GM18517 (cell line): Measurements from ENCODE around the gene FAM174C.

Source experiments
- ATAC-seq: cut with Tn5 transposase; IDR thresholded peaks from one replicate; pipeline ENCODE4 v1.9.1; 2021; ENCODE audit warnings: mild to moderate bottlenecking, moderate library complexity; ENCODE audit not compliant: unreplicated experiment

The FAM174C gene

DNA sequence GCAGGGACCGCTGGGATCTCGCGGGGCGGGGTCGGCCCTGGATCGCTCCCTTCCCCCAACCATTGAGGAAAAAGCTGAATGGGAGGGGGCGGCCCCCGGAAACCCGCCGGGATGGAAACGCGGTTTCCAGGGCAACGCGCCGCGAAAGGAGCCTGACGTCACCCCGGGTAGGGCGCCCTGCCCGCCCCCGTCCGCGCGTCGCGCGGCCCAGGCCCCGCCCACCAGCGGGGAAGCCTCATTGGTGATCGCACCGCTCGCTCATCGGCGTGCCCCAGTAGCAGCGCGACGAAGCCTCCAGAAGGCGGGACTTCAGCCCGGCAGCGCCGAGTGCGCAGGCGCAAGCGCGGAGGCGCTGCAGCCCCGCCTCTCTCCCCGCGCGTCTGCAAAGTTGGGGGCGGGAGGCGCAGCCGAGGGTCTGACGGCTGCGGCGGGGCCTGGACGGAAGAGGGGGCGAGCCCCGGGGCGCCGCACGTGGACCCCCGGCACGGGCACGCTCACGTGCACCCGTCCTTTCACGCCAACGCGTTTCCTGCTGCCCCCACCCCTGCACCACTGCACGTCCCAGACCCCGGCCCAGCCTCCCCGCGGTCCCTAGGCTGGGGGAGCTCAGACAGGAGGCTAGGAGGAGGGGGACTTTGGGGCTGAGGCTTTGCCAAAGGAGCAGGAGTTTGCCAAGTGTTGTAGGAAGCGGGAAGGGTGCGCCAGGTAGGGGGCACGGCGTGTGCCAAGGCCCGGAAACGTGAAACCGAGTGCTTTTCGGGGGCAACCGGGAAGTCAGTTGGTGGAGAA is 14.4 kb upstream of the FAM174C start:
- ATAC-seq = peak; percentile 31

DNA sequence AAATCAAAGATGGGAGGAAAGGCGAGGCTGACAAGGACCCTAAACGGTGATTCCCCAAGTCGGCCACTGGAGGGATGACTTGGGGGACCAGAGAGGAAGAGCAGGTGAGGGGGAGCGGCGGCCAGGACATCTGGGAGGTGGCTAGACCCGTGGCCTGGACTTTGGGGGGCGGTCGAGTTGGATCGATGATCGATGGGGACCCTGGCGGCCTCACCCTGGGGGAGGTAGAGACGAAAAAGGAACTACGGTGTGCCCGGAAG is 13.9 kb upstream of the FAM174C start:
- no peak for ATAC-seq

DNA sequence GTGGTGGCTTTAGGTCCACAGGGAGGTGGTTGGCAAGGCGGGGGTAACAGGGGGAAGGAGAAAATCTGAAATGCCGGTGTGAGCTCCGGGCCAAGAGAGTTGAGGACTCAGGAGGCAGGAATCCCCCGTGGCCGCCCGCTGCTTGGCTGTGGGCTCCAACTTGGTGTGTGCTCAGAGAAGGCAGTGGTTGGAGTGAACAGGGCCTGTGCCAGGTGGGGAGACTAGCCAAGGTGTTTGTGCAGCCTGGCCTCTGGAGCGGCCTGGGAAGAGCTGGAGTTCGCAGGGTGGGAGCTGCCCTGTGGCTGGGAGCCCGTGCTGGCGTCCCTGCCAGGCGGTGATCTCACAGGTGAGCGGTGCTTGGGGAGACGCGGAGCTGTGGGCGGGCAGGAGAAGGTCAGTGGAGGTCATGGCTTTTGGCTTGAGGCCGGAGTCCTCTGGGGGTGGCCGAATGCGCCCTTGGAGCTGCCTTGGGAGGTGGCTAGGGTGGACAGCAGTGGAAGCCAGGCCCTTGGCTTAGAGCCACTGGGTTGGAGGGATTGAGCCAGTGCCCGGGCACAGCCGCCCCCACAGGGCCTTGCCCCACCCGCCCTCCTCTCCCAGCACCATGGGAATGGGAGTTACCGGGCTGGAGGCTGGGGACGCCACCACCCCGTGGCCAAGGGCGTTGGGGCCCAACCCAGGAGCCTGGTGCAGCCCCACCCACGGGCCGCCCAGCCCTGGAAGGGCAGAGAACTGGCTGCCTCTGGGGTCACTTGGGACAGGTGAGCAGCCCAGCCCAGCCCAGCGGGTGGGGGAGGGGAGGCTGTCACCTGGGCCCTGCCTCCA is 13.3 kb upstream of the FAM174C start:
- ATAC-seq = no peak

DNA sequence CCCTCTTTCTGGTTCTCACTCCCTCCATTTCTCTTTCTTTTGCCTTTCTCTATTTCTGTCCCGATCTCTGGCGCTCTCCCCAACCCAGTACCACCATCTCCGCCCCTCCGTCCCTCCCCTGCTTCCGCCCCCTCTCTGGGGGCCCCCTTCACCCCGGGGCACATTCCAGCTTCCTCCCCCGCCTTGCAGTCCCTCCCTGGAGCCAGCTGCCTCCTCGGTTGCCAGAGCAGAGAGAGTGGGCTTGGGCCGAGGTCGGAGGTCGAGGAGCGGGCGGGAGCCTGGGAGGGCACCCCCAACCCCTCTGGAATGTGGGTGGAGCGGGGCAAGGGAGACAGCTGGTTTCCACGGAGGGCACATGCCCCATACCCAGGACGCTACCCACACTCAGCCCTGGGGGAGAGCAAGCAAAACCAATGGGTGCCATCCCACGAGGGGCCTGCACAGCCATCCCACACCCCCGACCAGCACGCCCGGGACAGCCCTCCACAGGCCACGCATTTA is 12.7 kb upstream of the FAM174C start:
- ATAC-seq = no peak

DNA sequence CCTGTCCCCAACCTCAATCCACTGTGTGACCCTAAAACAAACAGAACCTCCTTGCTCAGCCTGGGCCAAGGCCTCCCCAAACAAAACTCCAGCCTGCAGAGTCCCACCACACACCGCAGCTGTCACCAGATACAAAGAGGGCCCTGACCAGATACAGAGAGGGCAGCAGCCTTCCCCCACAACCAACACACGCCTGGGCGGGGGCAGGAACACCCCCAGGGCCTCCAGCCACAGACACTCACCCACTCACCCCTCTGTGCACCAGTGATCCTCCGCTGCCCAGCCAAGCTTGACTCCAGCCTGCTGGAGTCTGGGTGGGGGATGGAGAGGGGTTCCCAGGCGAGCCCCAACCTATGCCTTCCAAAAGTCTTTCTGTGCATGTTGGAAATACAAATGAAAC is 12.1 kb upstream of the FAM174C start:
- ATAC-seq = no peak

DNA sequence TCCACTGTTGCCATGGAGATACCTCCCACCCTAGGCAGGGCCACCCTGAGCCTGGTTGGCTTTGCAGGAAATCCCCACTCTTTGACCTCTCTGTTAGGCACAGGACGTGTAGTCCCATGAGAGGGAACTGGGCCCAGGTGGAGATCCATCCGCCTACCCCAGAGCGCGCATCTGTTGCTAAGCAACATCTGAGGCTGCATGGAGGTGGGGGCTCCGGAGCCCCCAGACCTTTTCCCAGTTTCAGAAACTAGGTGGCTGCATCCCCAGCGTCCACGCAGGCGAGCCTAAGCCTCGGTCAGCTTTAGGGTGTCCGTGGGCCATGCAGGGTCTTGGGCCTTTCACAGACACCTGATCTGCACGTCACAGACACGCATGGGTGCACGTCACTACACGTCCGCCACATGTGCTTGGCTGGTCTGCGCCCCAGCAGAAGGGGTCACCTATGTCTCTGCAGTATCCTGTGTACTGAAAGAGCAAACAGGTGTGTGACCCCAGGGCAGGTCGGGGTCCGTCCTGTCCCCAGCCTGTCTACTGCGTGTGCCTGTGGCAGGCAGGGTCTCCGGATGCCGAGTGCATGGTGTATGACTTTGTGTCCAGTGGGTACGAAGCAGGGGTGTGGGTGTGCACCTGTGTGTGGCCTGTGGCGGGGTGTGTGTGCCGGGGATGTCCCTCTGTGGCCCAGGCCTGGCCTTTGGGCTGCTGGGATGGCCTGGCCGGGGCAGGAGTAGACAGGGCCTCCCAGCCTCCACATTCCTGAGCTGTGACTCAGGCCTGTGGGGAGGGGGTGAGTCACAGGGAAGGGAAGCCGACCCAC is 10.3 kb upstream of the FAM174C start:
- ATAC-seq = no peak

DNA sequence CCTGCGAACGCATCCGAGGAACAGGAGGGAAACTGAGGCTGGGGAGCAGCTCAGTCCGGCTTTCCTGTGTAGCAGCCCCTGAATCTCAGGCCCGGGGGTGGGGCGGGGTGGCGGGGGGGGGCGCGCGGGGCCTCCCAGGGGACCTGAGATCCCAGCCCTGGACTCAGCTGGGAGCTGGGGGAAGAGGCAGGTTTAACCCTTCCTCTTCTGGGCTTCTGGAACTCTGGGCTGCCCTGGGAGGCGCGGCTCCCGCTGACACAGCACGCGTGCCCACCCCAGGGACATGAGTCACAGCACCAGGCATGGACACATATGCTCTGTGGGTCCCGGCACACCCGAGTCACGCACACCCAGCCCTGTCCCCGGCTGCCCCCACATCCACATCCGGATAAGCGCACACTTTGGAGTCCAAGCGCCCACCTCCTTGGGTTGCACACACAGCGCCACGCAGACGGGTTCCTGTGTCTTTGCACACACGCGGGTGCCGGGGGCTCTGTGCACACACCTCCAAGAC is 9.7 kb upstream of the FAM174C start:
- no peak for ATAC-seq

DNA sequence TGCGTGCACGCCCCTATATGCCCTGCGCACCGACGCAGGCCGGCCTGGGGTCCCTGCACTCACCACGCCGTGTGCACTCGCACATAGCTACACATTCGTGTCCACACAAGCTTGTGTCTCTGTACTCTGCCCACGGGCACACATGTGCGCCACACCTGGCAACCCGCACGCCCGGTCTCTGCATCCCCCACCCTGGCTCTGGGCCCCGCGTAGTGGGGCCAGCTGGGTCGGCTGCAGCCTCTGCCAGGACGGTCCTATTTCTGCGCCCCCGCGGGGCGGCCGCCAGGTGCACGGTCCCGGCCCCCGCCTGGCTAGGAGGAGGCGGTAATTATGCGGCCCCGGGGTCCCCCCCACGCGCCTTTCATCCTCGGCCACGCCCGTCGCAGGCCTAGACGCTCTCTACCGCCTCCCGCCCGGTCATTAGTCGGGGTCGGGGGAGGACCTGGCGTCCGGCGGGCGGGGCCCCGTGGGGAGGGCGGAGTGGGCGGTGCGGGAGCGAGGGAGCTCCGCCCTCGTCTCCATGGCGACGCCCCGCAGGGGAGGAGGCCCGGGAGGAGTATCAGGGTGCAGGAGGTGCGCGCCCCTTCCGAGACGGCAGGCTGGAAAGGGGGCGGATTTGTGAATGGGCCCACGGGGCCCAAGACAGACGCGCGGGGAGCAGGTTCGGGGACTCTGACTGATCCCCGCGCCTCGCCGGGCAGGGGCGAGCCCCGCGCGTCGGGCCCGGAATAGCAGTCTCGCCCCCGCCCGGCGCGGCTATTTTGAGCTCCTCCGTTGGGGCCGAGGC is 9.0 kb upstream of the FAM174C start:
- ATAC-seq = peak; percentile 26

DNA sequence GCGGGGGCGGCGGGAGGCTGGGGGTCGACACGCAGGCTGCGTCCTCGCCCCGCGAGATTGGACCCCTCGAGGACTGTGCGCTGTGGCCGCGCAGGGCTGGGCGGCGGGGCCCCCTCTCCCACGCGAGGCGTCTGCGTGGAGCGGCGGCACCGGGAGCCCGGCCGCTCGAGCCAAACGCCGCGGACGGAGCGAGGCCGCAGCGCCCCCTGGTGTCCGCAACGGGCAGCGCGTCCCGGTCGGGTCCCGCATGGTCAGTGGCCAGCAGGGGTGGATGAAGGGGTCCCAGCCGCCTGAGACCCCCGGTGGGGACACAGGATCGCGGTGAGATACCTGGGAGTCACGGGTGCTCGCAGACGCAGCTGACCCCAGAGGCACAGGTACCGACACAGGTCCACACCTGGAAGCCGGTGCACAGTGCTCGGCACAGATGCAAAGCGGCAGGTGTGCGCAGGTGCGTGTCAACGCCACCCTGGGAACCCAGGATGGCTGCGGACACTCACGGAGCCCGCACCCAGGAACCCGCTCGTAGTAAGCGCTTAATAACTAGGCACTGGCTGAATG is 8.3 kb upstream of the FAM174C start:
- peak; percentile 14 for ATAC-seq

DNA sequence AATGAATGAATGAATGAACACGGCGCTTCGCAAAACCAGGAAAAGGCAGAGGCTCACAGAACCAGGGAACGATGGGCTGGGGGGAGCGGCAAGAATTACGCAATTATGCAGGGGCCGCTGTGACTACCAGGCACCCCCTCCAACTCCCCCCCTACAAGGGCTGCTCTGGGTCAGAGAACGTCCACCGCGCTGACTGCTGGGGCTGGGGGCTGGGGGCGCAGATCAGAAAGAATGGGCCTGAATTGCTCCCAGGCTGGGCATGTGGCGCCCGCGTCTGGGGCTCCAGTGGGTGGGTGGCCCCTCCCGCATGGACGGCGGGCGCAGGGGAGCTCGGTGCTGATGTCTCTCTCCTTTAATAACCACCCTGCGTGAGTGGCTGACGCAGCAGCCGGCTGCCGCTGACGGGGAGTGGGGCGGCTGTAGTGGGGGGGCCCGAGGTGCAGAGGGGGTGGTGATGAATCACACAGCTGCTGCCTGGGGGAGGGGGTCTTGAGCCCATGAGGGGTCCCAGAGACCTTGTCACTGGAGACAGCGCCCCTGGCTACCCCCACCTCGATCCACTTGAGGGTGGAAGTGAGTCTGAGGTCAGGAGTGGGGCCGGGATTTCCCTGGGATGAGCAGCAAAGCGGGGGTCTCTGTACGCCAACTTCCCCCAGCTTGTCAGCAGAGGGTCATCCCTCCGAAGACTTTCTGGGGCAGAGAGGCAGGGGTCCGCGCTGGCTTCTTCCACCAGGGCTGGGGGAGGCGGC is 7.7 kb upstream of the FAM174C start:
- no peak for ATAC-seq

DNA sequence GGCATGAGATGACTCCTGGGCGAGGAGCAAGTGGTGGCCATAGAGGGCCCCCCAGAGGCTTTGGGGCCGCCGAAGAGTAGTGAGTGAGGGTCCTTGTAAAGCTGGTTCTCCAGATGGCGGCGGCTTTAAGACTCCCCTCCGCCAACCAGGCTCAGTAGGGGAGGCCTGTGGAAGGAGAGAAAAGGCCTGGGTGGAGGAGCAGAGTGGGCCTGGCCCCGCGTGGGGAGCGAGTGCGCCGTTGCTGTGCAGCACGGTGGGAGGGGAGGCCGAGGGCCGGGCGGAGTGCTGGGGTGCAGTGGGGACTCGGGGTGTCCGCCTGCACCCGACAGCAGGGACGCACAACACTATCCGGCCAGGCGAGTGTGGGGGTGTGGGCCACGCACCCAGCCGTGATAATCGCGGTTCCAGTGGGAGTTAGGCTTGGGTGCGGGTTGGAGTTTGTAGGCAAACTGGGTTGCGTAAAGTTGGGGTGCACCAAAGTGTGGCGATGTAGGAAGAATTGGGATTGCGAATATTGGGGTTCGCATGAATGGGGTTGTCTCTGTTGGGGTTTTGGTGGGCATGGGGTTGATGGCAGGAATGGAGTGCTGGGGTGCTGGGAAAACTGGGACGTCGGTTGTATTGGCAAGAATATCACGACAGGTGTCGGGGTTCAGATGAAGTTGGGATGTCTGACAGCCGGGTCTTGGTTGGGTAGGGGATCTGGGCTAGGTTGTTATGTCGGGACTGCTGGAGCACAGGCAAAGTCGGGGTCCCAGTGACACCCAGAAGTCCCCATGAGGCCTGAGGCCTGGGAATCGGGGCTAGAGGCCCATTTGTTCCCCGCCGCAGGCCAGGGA is 6.9 kb upstream of the FAM174C start:
- no peak for ATAC-seq

DNA sequence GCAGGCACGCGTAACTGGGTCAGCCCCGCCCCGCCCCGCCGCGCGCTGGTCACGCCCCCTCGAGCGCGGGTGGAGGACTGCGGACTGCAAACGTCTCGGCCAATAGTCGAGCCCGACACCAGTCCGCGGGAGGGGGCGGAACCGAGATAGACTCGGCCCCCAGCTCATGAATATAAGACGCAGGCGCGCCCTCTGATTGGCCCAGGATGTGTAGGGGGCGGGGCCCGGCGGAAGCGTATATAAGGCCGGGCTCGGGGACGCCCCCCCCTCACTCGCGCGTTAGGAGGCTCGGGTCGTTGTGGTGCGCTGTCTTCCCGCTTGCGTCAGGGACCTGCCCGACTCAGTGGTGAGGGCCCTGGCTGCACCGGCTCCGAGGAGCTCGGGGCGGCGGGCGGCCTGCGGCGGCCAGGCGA is 6.3 kb upstream of the FAM174C start, which contains the start of gene CIRBP:
Gene CIRBP, plus strand, starts transcription at position 268 of the 413 bp plus-strand sequence. CDS start 1,602 bp downstream, outside the sequence.
- ATAC-seq = peak; percentile 47

DNA sequence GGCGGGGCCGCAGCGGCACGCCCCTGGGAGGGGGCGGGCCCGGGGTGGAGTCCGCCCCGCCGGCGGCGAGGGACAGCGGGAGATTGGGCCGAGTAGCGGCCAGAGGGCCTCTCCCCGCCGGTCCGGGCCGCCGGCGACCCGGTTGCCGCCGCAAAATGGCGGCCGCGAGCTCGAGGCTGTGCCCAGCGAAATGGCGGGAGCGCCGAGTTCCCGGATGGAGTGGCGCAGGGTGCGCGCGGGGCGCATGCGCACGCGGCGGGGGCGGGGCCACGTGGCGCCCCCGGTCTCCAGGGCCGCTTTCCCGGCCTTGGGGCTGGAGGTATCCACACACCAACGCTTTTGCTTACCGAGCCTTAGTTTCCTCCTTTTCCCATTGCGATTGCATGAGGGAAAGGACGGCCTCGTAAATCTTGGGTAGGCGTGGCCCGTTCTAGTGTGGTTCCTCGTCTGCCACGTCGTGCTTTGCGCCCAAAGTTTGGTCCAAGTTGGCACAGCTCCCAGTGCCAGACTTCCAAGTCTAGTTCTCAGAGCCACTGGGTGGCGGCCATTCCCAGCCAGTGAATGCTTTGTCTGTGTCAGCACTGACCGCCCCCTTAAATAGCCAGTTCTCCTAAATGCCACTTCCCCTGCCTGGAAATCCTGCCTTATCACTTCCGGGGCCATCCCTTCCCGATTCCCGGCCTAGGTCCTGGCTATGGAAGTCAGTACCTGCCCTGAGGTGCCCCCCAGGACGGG is 5.7 kb upstream of the FAM174C start:
- peak; percentile 20 for ATAC-seq

DNA sequence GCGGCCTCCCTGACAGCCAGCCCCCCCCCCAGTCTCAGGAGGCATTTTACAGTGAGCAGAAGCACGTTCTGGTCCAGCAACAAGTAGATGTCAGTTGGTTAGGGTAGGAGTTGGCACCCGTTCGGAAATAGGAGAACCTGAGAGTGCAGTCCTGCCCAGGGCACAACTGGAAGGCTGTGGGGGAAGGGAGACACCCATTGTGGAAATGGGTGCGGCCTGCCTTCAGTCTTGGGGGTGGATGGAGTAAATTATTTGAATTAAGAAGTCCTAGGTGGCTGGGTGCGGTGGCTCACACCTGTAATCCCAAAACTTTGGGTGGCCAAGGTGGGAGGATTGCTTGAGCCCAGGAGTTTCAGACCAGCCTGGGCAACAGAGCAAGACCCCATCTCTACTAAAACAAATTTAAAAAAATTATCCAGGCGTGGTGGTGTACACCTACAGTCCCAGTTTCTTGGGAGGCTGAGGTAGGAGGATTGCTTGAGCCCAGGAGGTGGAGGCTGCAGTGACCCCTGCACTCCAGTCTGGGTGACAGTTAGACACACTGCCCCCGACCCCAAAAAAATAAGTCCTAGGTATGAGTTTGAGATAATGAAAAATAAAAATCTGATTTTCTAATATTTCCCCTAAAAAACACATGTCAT is 5.0 kb upstream of the FAM174C start:
- no peak for ATAC-seq

DNA sequence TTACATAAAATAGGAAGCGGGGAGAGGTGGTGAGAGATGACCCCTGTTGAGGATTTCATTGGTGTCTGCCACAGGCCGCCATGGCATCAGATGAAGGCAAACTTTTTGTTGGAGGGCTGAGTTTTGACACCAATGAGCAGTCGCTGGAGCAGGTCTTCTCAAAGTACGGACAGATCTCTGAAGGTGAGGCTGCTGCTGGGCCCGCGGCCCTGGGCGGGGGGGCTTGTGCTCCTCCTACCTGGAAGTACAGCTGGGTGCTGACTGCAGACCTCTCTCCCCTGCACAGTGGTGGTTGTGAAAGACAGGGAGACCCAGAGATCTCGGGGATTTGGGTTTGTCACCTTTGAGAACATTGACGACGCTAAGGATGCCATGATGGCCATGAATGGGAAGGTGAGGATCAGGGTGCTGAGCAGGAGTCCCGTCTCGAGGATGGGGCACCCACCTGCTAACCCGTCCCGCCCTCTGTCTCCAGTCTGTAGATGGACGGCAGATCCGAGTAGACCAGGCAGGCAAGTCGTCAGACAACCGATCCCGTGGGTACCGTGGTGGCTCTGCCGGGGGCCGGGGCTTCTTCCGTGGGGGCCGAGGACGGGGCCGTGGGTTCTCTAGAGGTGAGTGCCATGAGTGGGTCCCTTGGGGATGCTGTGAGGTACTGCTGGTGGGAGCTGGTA is 4.3 kb upstream of the FAM174C start:
- no peak for ATAC-seq

DNA sequence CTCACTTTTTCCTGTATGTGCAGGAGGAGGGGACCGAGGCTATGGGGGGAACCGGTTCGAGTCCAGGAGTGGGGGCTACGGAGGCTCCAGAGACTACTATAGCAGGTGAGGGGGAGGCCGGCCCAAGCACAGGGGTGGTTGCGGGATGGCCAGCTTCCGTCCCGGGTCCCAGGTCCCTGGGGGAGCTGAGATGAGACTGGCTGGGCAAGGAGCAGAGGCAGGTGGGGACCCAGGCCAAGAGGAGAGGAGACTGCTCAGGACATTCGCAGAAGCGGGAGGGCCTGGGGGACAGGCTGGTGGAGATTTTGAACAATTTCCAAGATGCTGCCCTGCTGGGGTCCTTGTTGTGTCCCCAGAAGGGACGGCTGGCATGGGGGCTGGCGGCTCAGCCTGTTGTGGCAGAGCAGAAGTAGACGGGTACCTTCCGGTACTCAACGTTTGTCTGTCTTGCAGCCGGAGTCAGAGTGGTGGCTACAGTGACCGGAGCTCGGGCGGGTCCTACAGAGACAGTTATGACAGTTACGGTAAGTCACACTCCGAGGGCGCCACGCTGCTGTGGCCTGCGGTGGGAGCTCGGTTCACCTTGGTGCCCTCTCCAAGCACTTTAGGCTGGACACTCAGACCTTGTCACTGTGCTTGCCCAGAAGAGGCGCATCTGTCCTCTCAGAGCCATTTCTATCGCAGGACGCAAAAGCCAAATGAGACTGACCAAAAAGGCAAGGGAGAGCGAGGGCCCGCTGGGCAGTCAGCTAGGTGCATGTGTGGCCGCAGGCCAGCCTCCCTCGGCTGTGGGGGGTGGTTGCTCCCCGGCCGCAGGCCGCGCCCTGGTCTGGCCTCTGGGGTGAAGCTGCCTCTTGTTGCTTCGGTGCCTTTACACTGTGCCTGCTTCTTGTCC is 3.6 kb upstream of the FAM174C start:
- ATAC-seq = no peak
